Measurements from ENCODE around the gene PARP3.

PARP3 gene

GRCh38 chr3:51994530-51994929 lies 52.4 kb downstream of the PARP3 start:
- peak overlapping the region; percentile 95 to 98 for H3K27ac ChIP-seq (ENCODE audit: insufficient read depth in 1 of 2, low read depth in 1 of 2, low read length in 2 of 2, poor library complexity in 1 of 2, severe bottlenecking in 2 of 2)
- H3K36me3 ChIP-seq (ENCODE audit: control insufficient read depth in 4 of 4, insufficient read depth in 4 of 4, low read length in 3 of 4): peaks cover 8 to 38% (median 22%) of the 10 kb centered on the region in 4 experiments
- POLR2A ChIA-PET: no interaction called here
- 86% methylated on average over 2 of the region's 2 CpGs for WGBS (ENCODE audit: insufficient coverage)
- H3K27me3 ChIP-seq (replicated peaks in 2 of 5; ENCODE audit: control insufficient read depth in 4 of 5, insufficient read depth in 5 of 5, low read length in 4 of 5): no peaks in the 10 kb centered on the region
- no peak for DNase-seq
- H3K9me3 ChIP-seq (ENCODE audit: control extremely low read depth in 1 of 5, control insufficient read depth in 4 of 5, insufficient read depth in 2 of 5, low read depth in 1 of 5, low read length in 4 of 5): no peaks in the 10 kb centered on the region
- peaks cover 6 to 32% (median 15%) of the 10 kb centered on the region in 4 experiments for H3K4me1 ChIP-seq (ENCODE audit: control extremely low read depth in 1 of 4, control insufficient read depth in 4 of 4, insufficient read depth in 4 of 4, low read length in 3 of 4)
- CTCF ChIA-PET: interaction anchor here (0.6 to 6.7 kb wide), 6 partner anchors 12 to 1103 kb away, joined by 3 to 52 read pairs (median 4); partner anchors contain the start of genes ABHD14A and ACY1
- H3K4me3 ChIP-seq (ENCODE audit: control insufficient read depth in 1 of 7, extremely low read depth in 1 of 7, insufficient read depth in 4 of 7, low read depth in 2 of 7, low read length in 6 of 7): peak overlapping the region in 6 of 7 experiments; percentile 81 to 100 (median 96)

- H3K4me1 ChIP-seq (ENCODE audit: control extremely low read depth in 1 of 4, control insufficient read depth in 4 of 4, insufficient read depth in 4 of 4, low read length in 3 of 4): peaks cover 6 to 32% (median 15%) of the 10 kb centered on the region in 4 experiments
Observed at GRCh38 chr3:51995346-51996163, 53.4 kb downstream of the PARP3 start, which contains the start of gene RPL29. RPL29 (minus strand) TSS chr3:51995895; CDS start chr3:51995461, 434 bp downstream.

GRCh38 chr3:51997172-51997571 lies 55.0 kb downstream of the PARP3 start:
- no peaks in the 10 kb centered on the region for H3K9me3 ChIP-seq (ENCODE audit: control extremely low read depth in 1 of 5, control insufficient read depth in 4 of 5, insufficient read depth in 2 of 5, low read depth in 1 of 5, low read length in 4 of 5)
- no peak for DNase-seq
- H3K4me3 ChIP-seq (ENCODE audit: control insufficient read depth in 1 of 7, extremely low read depth in 1 of 7, insufficient read depth in 4 of 7, low read depth in 2 of 7, low read length in 6 of 7): no peak overlapping the region
- peaks cover 6 to 31% (median 20%) of the 10 kb centered on the region in 4 experiments for H3K4me1 ChIP-seq (ENCODE audit: control extremely low read depth in 1 of 4, control insufficient read depth in 4 of 4, insufficient read depth in 4 of 4, low read length in 3 of 4)
- no peak overlapping the region for H3K27ac ChIP-seq (ENCODE audit: insufficient read depth in 1 of 2, low read depth in 1 of 2, low read length in 2 of 2, poor library complexity in 1 of 2, severe bottlenecking in 2 of 2)
- peaks cover 8 to 29% (median 18%) of the 10 kb centered on the region in 4 experiments for H3K36me3 ChIP-seq (ENCODE audit: control insufficient read depth in 4 of 4, insufficient read depth in 4 of 4, low read length in 3 of 4)
- WGBS (ENCODE audit: insufficient coverage): 86% methylated on average over 2 of the region's 2 CpGs
- no peaks in the 10 kb centered on the region for H3K27me3 ChIP-seq (replicated peaks in 2 of 5; ENCODE audit: control insufficient read depth in 4 of 5, insufficient read depth in 5 of 5, low read length in 4 of 5)
- POLR2A ChIA-PET: interaction anchor here (0.6 kb wide), 1 partner anchor 1748 kb away, joined by 3 read pairs; no protein-coding TSS in a partner anchor
- CTCF ChIA-PET: interaction anchor here (0.7 to 2.1 kb wide), 6 partner anchors 13 to 126 kb away, joined by 3 to 7 read pairs (median 4); partner anchors contain the start of gene ACY1

More at GRCh38 chr3:51995346-51996163, 53.4 kb downstream of the PARP3 start, which contains the start of gene RPL29:
- peak within 1 kb of the TSS; percentile 95 to 98 for H3K27ac ChIP-seq (ENCODE audit: insufficient read depth in 1 of 2, low read depth in 1 of 2, low read length in 2 of 2, poor library complexity in 1 of 2, severe bottlenecking in 2 of 2)
- ChIA-PET CTCF (interaction anchor here (1.1 to 6.7 kb wide), 5 partner anchors 13 to 150 kb away, joined by 3 to 52 read pairs (median 4); partner anchors contain the start of genes ABHD14A and ACY1), POLR2A (interaction anchor here (1.3 kb wide), 2 partner anchors 12 to 159 kb away, joined by 3 to 4 read pairs; partner anchors contain the start of genes ACY1 and POC1A)
- peak; percentile 96 to 98 (median 97) for DNase-seq
- 0% methylated on average over 24 of the region's 40 CpGs for WGBS (ENCODE audit: insufficient coverage)
- no peaks in the 10 kb centered on the region for H3K27me3 ChIP-seq (replicated peaks in 2 of 5; ENCODE audit: control insufficient read depth in 4 of 5, insufficient read depth in 5 of 5, low read length in 4 of 5)
- peaks cover 8 to 38% (median 22%) of the 10 kb centered on the region in 4 experiments for H3K36me3 ChIP-seq (ENCODE audit: control insufficient read depth in 4 of 4, insufficient read depth in 4 of 4, low read length in 3 of 4)
- peak within 1 kb of the TSS; percentile 64 to 100 (median 95) for H3K4me3 ChIP-seq (ENCODE audit: control insufficient read depth in 1 of 7, extremely low read depth in 1 of 7, insufficient read depth in 4 of 7, low read depth in 2 of 7, low read length in 6 of 7)
- no peaks in the 10 kb centered on the region for H3K9me3 ChIP-seq (ENCODE audit: control extremely low read depth in 1 of 5, control insufficient read depth in 4 of 5, insufficient read depth in 2 of 5, low read depth in 1 of 5, low read length in 4 of 5)

DNA sequence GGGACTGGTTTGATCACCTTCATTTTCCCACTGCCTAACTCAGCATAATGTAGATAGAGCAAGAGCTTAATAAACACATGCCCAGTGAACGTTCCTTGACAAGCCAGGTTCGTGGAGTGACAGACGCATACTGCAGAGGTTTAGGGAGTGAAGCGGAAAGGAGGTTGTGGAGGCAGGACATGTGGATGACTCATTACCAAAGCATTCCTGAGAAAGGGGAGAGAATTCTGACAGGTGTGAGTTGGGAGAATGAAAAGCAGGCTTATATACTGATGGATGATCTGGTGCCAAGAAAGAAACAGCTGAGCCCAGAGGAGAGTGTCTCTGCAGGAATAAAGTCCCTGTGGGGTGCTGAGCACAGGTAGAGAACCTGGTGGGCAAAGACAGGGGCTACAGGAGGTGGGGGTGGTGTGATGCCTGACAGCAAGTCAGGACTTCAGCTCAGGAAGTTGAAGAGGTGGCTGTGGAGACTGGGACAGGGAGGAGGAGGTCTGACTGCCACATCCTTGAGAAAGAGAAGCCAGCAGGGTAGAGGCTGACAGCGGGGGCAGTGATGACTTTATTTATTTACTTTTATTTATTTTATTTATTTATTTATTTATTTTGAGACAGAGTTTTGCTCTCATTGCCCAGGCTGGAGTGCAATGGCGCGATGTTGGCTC lies 55.9 kb downstream of the PARP3 start:
- POLR2A ChIA-PET: no interaction called here
- CTCF ChIA-PET: interaction anchor here (0.6 to 2.1 kb wide), 11 partner anchors 14 to 148 kb away, joined by 3 to 7 read pairs (median 4); partner anchors contain the start of gene ACY1
- Histone ChIP-seq H3K36me3 (ENCODE audit: control insufficient read depth in 4 of 4, insufficient read depth in 4 of 4, low read length in 3 of 4) (peaks cover 4 to 21% (median 10%) of the 10 kb centered on the region in 4 experiments), H3K9me3 (ENCODE audit: control extremely low read depth in 1 of 5, control insufficient read depth in 4 of 5, insufficient read depth in 2 of 5, low read depth in 1 of 5, low read length in 4 of 5) (no peaks in the 10 kb centered on the region), H3K4me1 (ENCODE audit: control extremely low read depth in 1 of 4, control insufficient read depth in 4 of 4, insufficient read depth in 4 of 4, low read length in 3 of 4) (peaks cover 6 to 24% (median 19%) of the 10 kb centered on the region in 4 experiments), H3K27me3 (replicated peaks in 2 of 5; ENCODE audit: control insufficient read depth in 4 of 5, insufficient read depth in 5 of 5, low read length in 4 of 5) (no peaks in the 10 kb centered on the region), H3K4me3 (ENCODE audit: control insufficient read depth in 1 of 7, extremely low read depth in 1 of 7, insufficient read depth in 4 of 7, low read depth in 2 of 7, low read length in 6 of 7) (no peak overlapping the region), H3K27ac (ENCODE audit: insufficient read depth in 1 of 2, low read depth in 1 of 2, low read length in 2 of 2, poor library complexity in 1 of 2, severe bottlenecking in 2 of 2) (no peak overlapping the region)
- 87% methylated on average over 4 of the region's 7 CpGs for WGBS (ENCODE audit: insufficient coverage)
- DNase-seq: no peak

All from common myeloid progenitor, CD34-positive (primary cell).